GM18517 (cell line): ENCODE measurements around the gene SLC30A4.
A peak's percentile ranks its signal among the peaks of the same experiment; 100 is the strongest.
"Not testable (repeated sequence)": the region's sequence is repeated elsewhere in the genome, so short reads cannot be mapped to it uniquely, and the experiment has no call there.

Experiments used
- ATAC-seq: cut with Tn5 transposase; IDR thresholded peaks from one replicate; pipeline ENCODE4 v1.9.1; 2021; ENCODE audit warnings: mild to moderate bottlenecking, moderate library complexity; ENCODE audit not compliant: unreplicated experiment

Gene SLC30A4

DNA sequence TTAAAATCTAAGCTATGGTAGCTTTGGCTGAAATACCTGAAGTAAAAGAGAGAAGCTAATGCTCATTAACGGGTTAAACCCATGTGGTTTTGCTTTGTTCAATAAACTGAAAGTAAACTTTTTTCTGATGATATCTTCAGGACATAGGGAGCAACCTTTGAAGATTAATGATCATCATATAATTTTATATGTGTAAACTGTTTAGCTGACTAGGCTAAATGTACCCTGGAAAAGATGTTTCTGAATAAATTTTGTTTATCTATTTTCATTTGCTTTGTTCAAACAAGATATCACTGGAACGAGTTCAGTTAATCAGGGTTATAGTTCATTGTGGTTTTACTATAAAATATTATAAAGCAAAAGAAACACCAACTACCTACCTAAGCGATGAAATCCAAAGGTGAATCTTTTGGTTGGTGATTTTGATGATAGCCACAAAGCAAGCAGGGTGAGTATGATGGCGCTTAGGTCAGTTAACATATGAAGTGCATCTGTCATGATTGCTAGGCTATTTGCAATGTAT lies 11.7 kb downstream of the SLC30A4 start:
- ATAC-seq, result no peak

DNA sequence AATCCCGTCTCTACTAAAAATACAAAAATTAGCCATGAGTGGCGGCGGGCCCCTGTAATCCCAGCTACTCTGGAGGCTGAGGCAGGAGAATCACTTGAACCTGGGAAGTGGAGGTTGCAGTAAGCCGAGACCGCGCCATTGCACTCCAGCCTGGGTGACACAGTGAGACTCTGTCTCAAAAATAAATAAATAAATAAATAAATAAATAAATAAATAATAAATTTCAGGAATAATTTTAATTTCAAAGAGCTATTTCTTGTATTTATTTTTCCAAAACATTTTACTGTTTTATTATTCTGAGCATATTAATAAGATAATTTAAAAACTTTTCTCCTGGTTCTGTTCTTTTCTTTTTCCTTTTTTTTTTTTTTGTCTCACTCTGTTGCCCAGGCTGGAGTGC lies 15.4 kb downstream of the SLC30A4 start:
- not testable (repeated sequence) for ATAC-seq

DNA sequence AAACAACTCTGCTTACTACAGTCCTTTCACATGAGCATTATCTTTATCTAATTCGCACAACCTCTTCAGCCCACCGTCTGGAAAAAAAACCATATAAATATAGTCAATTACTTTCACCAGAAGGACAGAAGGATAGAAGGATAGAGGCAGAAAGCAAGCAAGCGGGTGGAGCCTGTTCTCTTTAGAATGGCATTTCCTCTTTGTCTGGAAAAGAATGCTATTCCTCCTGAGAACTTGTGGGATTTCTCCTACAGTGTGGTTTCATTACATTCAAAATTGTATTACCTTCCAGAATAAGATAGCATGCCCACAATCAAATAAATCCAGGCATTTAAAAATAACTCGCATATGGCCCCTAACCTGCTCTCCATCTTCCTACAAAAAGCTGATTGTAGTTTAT lies 23.1 kb downstream of the SLC30A4 start:
- ATAC-seq, result no peak

DNA sequence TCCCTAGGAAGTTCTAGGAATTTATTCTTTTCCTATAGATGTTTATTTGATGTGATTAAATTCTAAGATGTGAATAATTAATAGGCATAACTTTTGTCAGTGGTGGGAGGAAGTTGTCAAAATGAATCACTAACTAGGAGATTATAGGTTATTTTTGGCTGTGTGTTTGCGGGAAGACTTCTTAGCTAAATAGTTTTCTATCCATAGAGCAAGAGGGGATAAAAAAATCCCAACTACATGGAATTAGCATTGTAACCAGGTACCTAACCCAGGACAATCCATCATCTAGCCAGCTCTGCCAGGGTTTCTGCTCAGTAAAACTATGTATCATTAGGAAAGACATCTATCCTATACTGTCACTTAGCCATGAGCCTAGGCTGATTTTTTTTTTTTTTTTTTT lies 23.9 kb downstream of the SLC30A4 start:
- ATAC-seq, result no peak

DNA sequence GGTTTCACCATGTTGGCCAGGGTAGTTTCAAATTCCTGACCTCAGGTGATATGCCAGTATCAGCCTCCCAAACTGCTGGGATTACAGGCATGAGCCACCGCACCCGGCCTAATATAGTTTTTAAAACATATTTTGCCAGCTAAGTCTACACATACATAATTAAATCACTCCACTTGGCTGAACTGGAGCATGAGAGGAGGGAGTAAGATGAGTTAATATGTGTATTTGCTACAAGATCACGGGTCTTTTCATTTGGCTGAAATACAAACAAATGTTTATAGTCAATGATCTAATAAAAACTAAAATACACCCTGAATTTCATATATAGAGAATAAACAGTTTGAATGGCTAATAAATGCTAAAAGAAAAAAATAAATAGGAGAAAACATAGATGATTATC lies 25.3 kb downstream of the SLC30A4 start:
- ATAC-seq, result no peak

DNA sequence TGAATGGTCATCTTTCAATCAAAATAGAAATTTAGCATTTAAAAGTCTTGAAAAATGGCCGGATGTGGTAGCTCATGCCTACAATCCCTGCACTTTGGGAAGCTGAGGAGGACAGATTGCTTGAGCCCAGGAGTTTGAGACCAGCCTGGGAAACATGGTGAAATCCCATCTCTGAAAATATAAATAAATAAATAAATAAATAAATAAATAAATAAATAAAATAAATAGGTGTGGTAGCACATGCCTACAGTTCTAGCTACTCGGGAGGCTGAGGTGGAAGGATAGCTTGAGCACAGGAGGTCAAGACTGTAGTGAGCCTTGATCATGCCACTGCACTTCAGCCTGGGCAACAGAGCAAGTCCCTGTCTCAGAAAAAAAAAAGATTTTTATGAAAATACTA lies 25.9 kb downstream of the SLC30A4 start:
- no peak for ATAC-seq

DNA sequence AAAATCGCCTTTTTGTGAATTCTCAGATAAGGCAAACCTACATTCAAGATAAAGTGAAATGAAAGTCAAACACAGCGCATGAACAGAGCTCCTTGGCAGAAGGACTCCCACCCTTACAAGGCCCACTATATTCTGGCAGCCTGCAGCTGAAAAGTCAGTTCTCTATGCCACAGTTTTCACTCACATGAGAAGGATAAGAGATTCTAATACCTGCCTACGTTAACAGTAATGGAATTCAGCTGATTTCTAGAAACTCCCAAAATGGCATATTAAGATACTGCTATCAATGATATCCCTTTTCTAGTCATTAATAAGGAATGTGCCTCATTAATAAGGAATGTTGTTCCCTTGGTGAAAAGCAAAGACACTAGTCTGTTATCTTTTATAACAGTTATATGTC lies 27.0 kb downstream of the SLC30A4 start:
- ATAC-seq, result no peak

DNA sequence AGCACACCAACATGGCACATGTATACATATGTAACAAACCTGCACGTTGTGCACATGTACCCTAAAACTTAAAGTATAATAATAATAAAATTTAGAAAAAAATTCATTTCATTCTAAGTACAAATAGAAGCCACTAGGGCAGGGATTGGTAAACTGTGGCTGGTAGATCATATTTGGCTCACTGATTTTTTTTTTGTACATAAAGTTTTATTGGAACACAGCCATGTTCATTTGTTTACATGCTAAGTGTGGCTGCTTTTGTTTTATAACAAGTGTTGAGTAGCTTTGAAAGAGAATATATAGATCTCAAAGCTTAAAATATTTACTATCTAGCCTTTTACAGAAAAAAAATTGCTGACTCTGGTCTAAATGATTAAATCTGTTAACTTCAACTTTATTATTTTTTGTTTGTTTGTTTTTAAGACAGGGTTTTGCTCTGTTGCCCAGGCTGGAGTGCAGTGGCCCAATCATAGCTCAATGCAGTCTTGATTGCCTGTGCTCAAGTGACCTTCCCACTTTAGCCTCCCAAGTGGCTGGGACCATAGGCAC lies 32.8 kb downstream of the SLC30A4 start:
- ATAC-seq, result no peak

DNA sequence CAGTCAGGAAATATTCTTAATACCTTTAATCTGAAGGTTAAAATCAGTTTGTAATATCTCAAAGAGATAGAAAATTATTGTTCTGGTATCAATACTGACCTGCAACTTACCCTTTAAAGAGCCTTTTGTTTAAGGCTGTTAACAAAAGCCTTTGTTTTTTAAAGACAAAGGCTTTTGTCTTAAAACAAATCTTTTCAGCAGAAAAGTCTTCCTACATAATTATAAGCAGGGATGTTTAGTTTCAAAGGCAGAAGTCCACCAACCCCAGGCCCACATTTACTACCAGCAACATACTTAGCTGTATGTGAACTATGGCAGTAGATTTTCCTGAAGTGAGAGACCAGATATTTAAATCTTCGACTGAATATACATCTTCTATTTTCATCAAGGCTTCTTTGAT lies 36.2 kb downstream of the SLC30A4 start:
- no peak for ATAC-seq

DNA sequence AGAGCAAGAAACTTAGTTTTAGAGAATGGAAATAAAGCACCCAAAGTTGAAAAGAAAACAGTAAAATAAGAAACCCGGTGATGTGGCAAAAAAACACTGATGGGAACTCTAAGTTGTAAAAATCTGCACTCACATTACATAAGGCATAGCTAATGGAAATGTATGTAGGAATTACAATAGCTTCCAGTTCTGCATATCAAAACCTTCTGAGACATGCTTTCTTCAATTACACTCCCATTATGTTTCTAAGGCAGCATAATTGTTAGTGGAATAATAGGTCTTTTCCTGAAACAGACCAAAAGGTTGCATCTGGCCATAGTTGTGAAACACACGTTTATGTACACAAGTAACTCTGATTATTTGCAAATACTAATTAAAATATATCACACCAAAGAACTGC lies 41.4 kb downstream of the SLC30A4 start:
- no peak for ATAC-seq

DNA sequence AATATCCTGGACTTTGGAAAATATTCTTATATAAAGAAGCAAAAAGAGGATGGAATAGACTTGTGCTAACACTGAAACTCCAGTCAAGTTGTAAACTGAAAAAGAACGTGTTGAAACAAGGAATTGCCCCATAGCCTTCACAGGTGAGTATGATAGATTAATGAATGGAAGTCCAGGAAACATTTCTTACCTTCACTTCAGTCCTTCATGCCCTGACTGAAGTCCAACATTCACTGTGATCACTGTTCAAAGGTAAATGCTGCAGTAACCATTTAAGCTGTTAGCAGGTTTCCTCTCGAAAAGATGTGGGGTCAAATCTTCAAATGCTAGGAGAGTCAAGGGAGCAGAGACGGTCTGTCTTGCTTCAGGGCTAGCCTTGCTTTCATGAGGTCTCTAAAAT lies 46.1 kb downstream of the SLC30A4 start:
- ATAC-seq, result no peak

DNA sequence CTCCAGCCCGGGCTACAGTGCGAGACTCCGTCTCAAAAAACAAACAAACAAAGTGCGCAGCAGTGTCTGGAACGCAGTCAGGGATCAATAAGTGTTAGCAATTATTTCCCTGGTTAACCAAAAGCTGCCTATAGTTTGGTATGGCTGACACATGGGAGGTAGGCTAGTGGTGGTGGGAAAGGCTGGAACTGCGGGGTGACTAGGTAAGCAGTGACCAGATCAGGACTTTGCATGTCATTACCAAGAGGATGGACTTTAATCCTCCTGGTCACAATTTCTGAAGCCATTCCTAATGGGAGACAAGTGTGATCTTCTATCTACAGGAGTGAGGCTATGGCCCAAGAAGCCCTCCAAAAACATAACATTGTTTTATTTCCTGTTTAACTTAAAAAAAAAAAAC lies 47.8 kb downstream of the SLC30A4 start:
- no peak for ATAC-seq

DNA sequence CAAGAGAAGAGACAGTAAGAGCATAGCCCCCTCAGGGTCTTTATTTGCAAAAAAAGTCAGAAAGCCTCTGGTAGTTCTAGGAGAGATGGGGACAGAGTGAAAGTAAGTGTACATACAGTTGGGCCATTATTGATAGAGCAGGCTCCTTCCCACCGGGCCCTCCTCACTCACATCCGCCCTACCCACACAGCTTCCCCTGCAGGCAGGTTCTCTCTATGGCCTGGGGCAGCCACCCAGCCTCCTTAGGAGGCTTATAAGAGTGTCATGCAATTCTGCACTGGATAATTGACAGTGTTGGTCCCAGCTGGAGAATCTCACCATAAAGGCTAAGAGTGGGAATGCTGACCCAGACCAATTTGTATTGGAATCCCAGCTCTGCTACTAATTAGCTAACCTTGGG lies 49.5 kb downstream of the SLC30A4 start:
- ATAC-seq, result no peak

DNA sequence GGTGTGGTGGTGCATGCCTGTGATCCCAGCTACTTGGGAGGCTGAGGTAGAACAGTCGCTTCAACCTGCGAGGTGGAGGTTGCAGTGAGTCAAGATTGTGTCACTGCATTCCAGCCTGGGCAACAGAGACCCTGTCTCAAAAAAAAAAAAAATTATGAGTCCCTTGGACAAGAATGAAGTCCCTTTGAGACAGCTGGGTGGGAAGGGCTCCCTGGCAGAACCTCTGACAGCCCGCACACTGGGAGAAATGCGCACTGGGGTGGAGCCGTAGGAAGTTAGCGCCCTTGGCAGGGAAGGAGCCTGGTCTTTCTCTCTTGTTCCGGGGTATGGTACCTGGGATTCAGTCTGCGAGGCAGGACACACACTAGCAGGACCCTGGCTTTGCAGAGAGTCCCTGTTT lies 51.4 kb downstream of the SLC30A4 start:
- no peak for ATAC-seq

DNA sequence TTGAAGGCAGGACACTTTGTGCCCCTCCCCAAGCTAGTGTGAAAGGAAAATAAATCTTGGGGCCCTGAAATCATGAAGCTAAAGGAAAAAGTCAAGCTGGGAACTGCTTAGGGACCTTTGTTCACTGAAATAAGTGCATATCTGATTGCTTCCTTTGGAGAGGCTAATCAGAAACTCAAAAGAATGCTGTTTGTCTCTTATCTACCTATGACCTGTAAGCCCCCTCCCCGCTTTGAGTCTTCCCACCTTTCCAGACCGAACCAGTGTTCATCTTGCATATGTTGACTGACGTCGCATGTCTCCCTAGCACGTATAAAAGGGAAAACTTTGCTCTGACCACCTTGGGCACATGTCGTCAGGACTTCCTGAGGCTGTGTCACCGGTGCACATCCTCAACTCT lies 53.1 kb downstream of the SLC30A4 start:
- no peak for ATAC-seq

DNA sequence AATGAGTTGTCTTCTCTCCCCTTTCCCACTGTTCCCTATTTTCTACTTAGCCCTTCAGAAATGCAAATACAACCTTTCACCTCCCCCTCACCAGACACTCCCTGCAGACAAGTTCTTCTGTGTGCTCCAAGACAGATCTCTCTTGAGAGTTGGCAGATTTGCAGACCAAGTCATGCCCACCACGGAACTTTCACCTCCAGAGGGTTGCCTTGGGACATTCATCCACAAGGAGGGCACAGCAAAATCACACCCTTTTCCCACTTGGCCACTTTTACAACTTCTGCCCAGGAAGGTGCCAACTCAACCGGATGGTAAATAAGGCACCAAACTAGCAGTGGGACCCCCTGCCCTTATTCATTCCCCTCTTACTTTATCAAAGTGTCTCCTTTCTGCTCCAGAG lies 53.5 kb downstream of the SLC30A4 start:
- no peak for ATAC-seq

DNA sequence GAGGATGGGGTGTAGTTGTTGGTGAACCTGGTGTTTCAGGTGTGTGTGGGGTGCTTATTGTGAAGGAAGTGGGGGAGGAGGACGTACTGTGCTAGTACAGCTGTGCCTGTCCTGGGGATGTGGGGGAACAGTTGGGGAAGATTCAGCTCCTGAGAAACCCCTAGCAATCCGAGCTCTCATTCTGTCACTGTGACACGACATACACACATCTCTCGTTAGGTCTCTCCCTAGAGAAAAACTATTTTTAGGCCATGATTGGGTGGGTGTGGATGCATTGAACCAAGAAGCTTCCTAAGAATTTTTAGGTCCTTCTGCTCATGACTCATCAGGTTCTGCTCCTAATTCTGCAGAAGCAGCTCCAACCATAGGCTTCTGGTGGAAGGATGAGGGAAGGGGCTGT lies 54.3 kb downstream of the SLC30A4 start:
- ATAC-seq, result no peak

DNA sequence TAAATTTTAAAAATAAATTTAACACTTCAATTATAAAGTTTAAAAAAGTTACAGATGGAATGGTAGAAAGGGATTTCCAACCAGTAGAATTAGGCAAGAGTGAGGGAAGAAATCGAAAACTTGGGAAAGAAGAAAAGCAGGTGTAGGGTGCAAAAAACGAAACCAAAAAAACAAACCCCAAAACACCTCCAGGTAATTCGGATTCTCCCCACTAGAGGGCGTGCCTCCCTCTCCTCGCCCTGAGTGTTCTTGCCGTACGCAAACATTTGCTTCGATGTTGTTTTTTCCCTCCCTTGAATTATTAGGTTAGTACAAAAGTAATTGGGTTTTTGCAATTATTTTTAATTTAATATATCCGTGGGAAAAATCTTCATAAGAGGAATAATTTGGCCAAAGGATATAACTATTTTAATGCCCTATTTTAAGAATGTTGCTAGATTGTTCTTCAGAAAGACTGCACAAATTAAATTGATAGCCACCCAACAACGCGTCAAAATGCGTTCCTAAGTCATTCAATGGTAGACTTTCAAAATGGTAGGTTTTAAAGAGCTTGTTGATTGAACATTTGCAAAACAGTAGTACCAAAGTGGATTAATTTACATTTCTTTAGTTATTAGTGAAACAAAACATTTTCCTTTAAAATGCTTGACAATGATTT lies 63.7 kb downstream of the SLC30A4 start:
- ATAC-seq, result peak; percentile 42

DNA sequence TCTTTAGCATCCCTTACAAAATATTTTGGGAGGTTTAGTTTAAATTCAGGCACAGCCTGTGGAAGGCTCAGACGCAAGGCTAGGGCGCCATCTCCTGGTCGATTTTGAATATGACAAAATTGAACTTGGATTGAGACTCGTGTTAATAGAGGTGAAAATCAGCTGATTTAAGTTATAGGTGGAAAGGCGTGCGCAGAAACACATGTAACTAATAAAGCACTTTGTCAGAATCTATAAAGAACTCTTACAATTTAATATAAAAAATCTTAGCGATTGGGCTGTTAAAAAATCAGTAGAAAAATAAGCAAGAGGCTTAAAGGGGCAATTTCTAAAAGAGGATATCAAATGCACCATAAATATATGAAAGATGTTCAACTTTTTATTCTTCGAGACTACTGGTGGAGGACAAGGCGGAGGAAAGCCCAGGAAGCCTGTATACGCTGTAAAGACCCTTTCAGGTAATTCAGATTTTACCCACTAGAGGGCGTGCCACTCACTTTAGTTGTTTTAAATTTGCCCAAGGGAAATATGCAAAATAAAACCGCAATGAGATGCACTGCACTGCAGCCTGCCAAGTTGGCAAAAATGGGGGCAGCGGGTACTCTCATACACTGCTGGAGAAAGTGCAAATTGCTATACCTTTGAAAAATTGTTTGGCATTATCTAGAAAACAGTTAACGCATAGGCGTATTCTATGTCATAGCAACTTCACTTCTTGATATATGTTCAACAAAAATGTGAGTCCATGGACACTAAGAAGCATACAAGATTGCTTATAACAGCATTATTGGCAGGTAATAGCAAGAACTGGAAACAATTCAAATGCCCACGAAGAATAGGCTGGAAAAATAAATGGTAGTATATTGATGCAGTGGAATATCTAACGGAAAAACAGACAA lies 64.7 kb downstream of the SLC30A4 start:
- peak; percentile 65 for ATAC-seq

DNA sequence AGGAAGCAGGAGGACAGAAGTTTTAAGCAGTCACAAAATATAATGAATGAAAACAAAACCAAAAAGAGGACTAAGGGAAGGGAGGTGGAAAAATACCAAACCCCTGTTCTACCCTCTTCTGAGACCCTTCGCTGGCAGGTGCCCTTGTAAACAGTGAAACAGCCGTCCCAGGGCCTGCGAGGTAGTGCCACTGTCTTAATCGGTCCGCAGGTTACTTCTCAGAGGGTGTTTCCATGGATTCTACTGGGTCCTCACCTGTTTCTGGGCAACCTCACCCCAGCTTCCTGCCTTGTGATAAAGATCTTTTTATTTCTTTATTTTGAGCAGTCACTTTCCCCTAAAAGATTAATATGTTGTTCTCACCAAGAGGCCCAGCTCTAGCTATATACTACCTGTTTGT lies 65.3 kb downstream of the SLC30A4 start:
- peak; percentile 3 for ATAC-seq

DNA sequence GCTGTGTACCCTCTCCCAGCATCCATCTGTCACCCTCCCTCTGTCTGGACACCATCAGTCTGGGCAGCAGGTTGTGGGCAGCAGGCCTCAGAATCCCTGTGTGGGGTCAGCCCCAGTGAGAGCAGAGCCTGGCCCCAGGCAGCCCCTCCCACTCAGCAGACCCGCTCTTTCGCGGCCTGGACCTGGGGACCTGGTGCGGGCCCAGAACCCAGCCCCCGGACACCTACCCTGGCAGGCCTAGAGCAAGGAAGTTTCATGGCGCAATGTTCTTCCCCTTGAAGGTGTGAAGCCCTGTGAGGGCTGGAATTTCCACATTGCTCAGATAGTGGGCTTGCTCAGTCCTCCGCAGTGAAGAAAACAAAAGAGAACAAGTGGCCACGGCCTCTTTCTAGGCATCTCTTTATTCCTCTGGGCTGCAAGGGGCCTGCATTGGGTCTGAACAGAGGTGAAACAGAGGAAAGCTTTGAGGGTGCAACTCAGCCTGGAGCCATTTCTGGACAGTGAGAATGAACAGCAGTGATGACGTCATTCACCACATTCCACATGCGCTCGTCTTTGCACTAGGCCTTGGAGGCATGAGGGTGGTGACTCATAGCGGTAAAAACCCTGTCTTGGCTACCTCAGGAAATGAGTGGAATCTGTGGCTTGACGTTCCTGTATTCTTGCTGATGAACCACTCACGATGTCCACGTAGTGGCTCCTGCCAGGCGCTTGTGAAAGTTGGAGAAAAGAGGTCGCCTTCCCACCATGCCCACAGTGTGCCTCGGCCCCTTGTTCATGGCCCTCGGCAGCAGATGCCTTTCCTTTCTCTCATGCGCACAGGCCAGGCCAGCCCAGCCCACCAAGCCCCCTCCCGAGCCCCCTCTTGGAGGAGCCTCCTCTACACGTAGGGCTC lies 66.1 kb downstream of the SLC30A4 start:
- no peak for ATAC-seq
